OCI-LY1 (cell line): Measurements from ENCODE around the gene TIGD7.
A peak's percentile ranks its signal among the peaks of the same experiment; 100 is the strongest.

Experiments
- H2AFZ ChIP-seq: fragments of 200-600 bp; sonication (generic), shearing (Covaris generic); 2 replicates; pipeline ENCODE4 v1.6.0; 2014; ENCODE audit warnings: antibody characterized with exemption, mild to moderate bottlenecking, low read length
- H3F3A ChIP-seq: fragments of 200-600 bp; sonication (generic), shearing (Covaris generic); 2 replicates; pipeline ENCODE4 v1.6.0; 2014; ENCODE audit warnings: mild to moderate bottlenecking, antibody characterized with exemption, low read length, moderate library complexity; ENCODE audit not compliant: insufficient read depth
- H3K27ac ChIP-seq: fragments of 200-600 bp; sonication (generic); 2 replicates; pipeline ENCODE4 v1.5.1; 2014; ENCODE audit warnings: low read length, mixed run types, mild to moderate bottlenecking, low read depth; ENCODE audit not compliant: poor library complexity, severe bottlenecking
- H3K27me3 ChIP-seq: fragments of 200-600 bp; sonication (generic); 2 replicates; pipeline ENCODE4 v1.6.0; 2014; ENCODE audit warnings: antibody characterized with exemption, mild to moderate bottlenecking, low read length, moderate library complexity; ENCODE audit not compliant: insufficient read depth
- H3K36me3 ChIP-seq: fragments of 200-600 bp; sonication (generic); 2 replicates; pipeline ENCODE4 v1.6.1; 2014; ENCODE audit warnings: mild to moderate bottlenecking, antibody characterized with exemption, low read length, moderate library complexity, mixed read lengths; ENCODE audit not compliant: insufficient read depth
- H3K4me1 ChIP-seq: fragments of 200-600 bp; sonication (generic); 2 replicates; pipeline ENCODE4 v1.5.1; 2014; ENCODE audit warnings: mild to moderate bottlenecking, low read length, moderate library complexity; ENCODE audit not compliant: insufficient read depth, severe bottlenecking
- H3K4me2 ChIP-seq: fragments of 200-600 bp; sonication (generic), shearing (Covaris generic); 2 replicates; pipeline ENCODE4 v1.6.1; 2014; ENCODE audit warnings: low read length
- H3K4me3 ChIP-seq: fragments of 200-600 bp; sonication (generic); 2 replicates; pipeline ENCODE4 v1.5.1; 2014; ENCODE audit warnings: low read length, low read depth, mild to moderate bottlenecking, mixed read lengths; ENCODE audit not compliant: poor library complexity, severe bottlenecking
- H3K79me2 ChIP-seq: fragments of 200-600 bp; shearing (Covaris generic); 2 replicates; pipeline ENCODE4 v1.6.1; 2016; ENCODE audit warnings: mixed run types, low read length, mixed read lengths; ENCODE audit not compliant: insufficient read depth
- H3K9ac ChIP-seq: fragments of 200-600 bp; sonication (generic), shearing (Covaris generic); 2 replicates; pipeline ENCODE4 v1.6.1; 2014; ENCODE audit warnings: mild to moderate bottlenecking, low read length, mixed read lengths
- H3K9me2 ChIP-seq: fragments of 200-600 bp; sonication (generic), shearing (Covaris generic); 2 replicates; pipeline ENCODE4 v1.6.1; 2014; ENCODE audit warnings: low read depth, mild to moderate bottlenecking, low read length, mixed read lengths
- H3K9me3 ChIP-seq: fragments of 200-600 bp; shearing (Covaris generic); 2 replicates; pipeline ENCODE4 v1.6.1; 2014; ENCODE audit warnings: low read length, mixed read lengths
- H4K20me1 ChIP-seq: fragments of 200-600 bp; sonication (generic), shearing (Covaris generic); 2 replicates; pipeline ENCODE4 v1.6.0; 2016; ENCODE audit warnings: mild to moderate bottlenecking, low read length; ENCODE audit not compliant: insufficient read depth
- EZH2 ChIP-seq: fragments of 200-600 bp; sonication (generic), shearing (Covaris generic); IDR thresholded peaks from 2 replicates; pipeline ENCODE4 v1.8.0; 2017; ENCODE audit warnings: borderline replicate concordance, mixed run types, mild to moderate bottlenecking, antibody characterized with exemption, low read length, moderate library complexity, mixed read lengths
- TF ChIP-seq, protein P1 (sequence below): fragments of 200-600 bp; sonication (generic), shearing (Covaris generic); IDR thresholded peaks from 2 replicates; pipeline ENCODE4 v1.5.1; 2017; ENCODE audit warnings: mild to moderate bottlenecking, antibody characterized with exemption, low read length, moderate library complexity, mixed read lengths

Gene TIGD7

DNA sequence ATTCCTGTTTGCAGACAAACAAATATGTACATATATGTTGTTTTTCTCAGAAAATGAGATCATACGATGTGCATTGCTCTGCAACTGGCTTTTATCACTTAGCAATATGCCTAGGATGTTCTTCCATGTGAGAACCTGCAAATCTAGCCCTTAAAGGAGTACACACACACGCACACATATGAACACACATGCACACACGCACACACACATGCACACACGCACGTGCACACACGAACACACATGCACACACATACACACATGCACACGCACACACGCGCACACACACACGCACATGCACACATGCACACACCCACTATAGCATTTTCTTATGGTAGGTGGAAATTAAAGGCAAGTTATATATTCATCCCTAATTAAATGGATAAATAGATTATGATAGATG lies 42.4 kb upstream of the TIGD7 start:
- Histone ChIP-seq H3K79me2 (no peaks in the 10 kb centered on the region), H3K4me2 (no peak overlapping the region), H3F3A (0 out of 2 replicates have a peak, but pooled peaks cover 3% of the 10 kb centered on the region), H2AFZ (no peak overlapping the region), H3K4me3 (no peak overlapping the region), H3K9me3 (no peaks in the 10 kb centered on the region), H3K27ac (peak overlapping the region; percentile 74), H3K4me1 (peaks cover 25% of the 10 kb centered on the region), H3K27me3 (no peaks in the 10 kb centered on the region), H3K9ac (no peak overlapping the region), H3K9me2 (no peaks in the 10 kb centered on the region), H4K20me1 (no peaks in the 10 kb centered on the region), H3K36me3 (no peaks in the 10 kb centered on the region)
- TF ChIP-seq EZH2: no peak
- TF ChIP-seq, protein P1, sequence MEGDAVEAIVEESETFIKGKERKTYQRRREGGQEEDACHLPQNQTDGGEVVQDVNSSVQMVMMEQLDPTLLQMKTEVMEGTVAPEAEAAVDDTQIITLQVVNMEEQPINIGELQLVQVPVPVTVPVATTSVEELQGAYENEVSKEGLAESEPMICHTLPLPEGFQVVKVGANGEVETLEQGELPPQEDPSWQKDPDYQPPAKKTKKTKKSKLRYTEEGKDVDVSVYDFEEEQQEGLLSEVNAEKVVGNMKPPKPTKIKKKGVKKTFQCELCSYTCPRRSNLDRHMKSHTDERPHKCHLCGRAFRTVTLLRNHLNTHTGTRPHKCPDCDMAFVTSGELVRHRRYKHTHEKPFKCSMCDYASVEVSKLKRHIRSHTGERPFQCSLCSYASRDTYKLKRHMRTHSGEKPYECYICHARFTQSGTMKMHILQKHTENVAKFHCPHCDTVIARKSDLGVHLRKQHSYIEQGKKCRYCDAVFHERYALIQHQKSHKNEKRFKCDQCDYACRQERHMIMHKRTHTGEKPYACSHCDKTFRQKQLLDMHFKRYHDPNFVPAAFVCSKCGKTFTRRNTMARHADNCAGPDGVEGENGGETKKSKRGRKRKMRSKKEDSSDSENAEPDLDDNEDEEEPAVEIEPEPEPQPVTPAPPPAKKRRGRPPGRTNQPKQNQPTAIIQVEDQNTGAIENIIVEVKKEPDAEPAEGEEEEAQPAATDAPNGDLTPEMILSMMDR: no peak

DNA sequence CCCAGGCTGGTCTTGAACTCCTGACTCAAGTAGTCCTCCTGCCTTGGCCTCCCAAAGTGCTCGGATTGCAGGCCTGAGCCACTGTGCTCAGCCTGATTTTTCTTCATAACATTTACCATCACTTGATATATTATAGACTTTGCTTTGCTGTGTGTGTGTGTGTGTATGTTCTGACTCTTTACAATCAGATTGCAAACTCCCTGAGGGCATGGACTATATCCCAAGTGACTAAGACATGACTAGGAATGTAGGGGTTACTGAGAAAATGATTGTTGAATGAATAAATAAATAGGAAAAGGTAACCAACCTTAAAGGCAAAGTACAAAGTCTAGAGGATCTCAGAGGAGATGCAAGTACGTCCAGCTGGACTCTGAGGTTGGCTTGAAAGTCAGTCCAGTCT lies 40.8 kb upstream of the TIGD7 start:
- TF ChIP-seq EZH2: no peak
- TF ChIP-seq, protein P1: no peak
- H3K4me1 ChIP-seq: peaks cover 25% of the 10 kb centered on the region

GRCh38 chr16:3328643-3329042 lies 23.4 kb upstream of the TIGD7 start:
- TF ChIP-seq EZH2: no peak
- TF ChIP-seq, protein P1: no peak
- Histone ChIP-seq H4K20me1 (no peaks in the 10 kb centered on the region), H3K27ac (no peak overlapping the region), H3K27me3 (no peaks in the 10 kb centered on the region), H3K79me2 (no peaks in the 10 kb centered on the region), H3K9me2 (no peaks in the 10 kb centered on the region), H3K4me1 (no peaks in the 10 kb centered on the region), H3K9ac (no peak overlapping the region), H2AFZ (no peak overlapping the region), H3K9me3 (no peaks in the 10 kb centered on the region), H3F3A (no peaks in the 10 kb centered on the region), H3K4me2 (no peak overlapping the region), H3K4me3 (no peak overlapping the region), H3K36me3 (no peaks in the 10 kb centered on the region)

More for the DNA sequence above, 40.8 kb upstream of the TIGD7 start:
- H3K9me2 ChIP-seq: no peaks in the 10 kb centered on the region
- no peaks in the 10 kb centered on the region for H3K36me3 ChIP-seq
- H3K9ac ChIP-seq: no peak overlapping the region
- no peak overlapping the region for H3K4me2 ChIP-seq
- no peak overlapping the region for H3K27ac ChIP-seq
- no peaks in the 10 kb centered on the region for H3K27me3 ChIP-seq
- no peaks in the 10 kb centered on the region for H3K9me3 ChIP-seq
- no peak overlapping the region for H2AFZ ChIP-seq
- no peak overlapping the region for H3K4me3 ChIP-seq
- 0 out of 2 replicates have a peak, but pooled peaks cover 3% of the 10 kb centered on the region for H3F3A ChIP-seq
- no peaks in the 10 kb centered on the region for H4K20me1 ChIP-seq
- H3K79me2 ChIP-seq: no peaks in the 10 kb centered on the region
